ENCODE data around the gene CHST14.

Gene CHST14

DNA sequence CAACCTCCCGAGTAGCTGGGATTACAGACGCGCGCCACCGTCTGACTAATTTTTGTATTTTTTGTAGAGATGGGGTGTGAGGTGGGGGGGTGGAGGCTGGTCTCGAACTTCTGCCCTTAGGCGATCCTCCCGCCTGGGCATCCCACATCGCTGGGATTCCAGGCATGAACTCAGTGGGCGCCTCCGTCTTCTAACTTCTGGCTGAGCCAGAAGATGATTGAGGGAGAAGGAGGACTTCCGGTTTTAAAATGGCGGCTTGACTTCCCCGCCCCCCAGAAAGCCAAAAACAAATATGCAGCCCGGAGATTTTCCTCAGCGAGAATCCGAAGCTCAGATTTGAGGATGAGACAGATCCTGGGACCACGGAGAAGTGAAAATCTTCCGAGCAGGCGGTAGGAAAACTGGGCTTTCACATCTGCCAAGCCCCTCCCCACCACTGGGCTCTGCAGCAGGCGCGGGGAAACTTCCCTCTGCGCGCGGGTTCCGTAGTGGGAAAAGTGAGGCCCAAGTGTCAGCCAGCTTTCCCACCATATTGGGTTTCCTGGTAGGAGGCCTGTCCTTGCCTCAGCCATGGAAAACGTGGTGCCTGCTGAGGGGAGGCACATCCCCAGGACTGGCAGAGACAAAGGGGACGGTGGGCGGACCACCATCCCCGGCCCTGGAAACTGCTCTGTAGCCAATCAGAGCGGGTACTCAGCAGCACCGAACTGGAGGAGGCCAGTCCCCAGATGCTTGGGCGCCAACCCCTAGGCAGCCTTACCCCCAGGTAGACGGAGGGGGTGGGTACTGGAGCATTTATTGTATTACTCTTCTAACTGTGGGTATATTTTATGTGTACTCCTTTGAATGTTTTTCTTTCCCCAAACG lies 17.3 kb downstream of the CHST14 start:
- no peak for DNase-seq (ENCODE audit: low read depth in 1 of 2, low spot score in 1 of 2)

DNA sequence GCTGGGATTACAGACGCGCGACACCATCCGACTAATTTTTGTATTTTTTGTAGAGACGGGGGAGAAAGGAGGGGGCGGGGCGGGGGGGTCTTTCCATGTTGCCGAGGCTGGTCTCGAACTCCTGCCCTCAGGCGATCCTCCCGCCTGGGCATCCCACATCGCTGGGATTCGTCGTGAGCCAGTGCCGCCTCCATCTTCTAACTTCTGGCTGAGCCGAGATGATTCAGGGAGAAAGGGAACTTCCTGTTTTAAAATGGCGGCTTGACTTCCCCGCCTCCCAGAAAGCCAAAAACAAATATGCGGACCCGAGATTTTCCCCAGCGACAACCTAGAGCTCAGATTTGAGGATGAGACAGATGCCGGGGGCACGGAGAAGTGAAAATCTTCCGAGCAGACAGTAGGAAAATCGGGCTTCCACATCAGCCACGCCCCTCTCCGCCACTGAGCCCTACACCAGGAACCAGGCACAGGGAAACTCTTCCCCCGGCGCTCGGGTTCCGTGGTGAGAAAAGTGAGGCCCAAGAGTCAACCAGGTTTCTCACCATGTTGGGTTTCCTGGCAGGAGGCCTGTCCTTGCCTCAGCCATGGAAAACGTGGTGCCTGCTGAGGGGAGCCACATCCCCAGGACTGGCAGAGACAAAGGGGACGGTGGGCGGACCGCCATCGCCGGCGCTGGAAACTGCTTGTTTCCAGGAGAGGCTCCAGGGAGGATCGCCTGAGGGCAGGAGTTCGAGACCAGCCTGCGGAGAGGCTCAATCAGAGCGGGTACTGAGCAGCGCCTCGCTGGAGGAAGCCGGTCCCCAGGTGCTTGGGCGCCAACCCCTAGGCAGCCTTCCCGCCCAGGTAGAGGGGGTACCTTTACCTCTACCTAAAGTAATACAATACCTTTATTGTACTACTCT lies 18.7 kb downstream of the CHST14 start:
- DNase-seq (ENCODE audit: low read depth in 1 of 2, low spot score in 1 of 2) = no peak

DNA sequence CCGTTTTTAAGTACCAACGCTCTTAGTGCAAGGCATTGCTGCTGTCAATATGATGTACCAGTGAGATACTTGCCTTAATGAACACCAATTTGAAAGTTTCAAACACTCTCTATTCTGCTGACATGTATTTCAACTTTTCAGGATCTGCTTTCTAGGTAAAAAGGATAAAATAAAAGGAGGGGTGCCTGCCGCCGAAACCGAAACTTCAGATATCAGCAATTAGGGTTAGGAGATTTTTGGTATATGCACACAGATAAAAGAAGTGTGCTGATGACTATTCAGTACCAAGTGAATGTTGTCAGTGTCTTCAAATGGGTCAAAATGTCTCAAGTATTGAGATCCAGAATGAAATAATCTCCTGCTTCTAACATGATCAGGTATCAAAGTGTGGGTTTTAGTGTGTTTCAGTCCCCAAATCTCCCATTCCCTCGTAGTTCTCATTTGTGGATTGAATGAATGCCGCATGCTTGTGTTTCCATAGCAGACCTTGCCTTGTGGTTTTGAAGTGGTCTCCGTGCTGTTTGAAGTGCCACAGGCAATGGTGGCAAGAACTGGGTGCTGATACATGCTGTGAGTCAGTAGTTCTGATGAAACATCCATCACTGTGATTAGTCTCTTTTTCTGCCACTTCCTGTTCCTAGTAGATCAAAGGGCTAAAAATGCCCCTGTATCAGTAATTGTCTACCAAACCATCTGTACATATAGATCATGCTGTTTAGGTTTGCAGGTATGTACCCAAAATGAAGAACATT lies 22.5 kb downstream of the CHST14 start:
- DNase-seq (ENCODE audit: low read depth in 1 of 2, low spot score in 1 of 2) = no peak

DNA sequence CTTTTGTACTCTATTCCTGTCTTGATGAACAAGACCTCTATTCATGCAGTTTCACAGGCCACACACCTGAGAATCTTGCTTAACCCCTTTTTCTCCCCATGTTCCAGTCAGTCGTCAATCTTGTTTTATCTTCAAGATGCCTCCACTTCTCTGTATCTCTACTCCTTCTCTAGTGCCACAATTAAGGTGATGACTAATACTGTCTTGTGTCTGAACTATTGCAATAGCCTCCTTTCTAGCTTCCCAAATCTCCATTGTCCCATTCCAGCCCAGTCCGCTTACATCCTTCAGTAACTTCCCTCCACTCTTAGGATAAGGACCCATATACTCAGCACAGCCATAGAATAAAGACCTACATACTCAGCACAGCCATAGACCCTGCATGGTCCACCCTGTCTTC lies 24.7 kb downstream of the CHST14 start:
- no peak for DNase-seq (ENCODE audit: low read depth in 1 of 2, low spot score in 1 of 2)

DNA sequence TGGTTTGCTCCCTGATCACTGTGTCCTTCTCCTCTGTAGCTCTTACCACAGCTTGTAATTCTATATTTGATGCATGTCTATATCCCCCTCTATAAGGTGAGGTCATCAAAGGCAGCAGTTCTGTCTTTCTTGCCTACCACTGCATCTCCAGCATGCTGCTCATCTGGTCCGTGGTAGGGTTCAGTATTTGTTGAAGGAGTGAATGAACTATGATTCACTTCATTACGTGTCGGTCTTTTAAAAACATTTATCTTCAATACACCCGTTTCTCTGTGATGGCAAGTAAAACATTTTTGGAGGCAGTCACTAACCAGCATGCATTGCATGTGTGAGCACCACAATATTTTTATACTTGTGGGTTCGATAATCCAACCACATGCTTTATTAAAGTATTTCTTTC lies 27.6 kb downstream of the CHST14 start:
- no peak for DNase-seq (ENCODE audit: low read depth in 1 of 2, low spot score in 1 of 2)

DNA sequence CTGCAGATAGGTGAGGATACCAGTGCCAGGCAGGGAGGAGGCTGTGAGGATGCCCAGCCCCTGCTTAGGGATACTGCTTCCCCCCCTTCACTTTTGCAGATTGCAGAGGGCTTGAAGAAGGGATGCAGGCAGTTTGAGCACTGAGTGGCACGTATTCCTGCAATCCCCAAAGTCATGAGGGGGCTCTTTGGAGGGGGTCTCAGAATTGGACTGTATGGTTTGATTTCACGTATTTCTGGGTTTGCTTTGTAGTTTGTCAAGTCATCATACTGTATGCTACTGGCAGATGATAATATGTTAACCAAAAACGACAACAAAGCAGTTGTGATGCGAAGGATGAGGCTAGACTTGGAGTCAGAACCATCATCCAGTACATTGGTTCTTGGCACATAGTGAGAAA lies 28.1 kb downstream of the CHST14 start:
- no peak for DNase-seq (ENCODE audit: low read depth in 1 of 2, low spot score in 1 of 2)

DNA sequence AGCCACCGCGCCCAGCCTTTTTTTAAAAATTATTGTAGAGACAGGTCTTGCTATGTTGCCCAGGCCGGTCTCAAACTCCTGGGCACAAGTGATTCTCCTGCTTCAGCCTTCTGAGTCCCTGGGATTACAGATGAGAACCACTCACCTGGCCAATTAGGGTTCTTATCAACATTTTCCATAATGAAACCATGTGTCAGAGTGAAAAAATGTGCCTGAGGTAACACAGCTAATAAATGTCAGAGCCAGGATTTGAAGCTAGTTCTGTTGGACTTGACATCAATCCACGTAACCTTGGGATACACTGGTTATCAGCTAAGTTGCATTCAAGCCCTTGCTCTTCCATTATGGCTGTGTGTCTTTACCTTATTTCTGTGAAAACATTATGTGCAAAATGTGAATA lies 29.1 kb downstream of the CHST14 start:
- DNase-seq (ENCODE audit: low read depth in 1 of 2, low spot score in 1 of 2) = no peak

DNA sequence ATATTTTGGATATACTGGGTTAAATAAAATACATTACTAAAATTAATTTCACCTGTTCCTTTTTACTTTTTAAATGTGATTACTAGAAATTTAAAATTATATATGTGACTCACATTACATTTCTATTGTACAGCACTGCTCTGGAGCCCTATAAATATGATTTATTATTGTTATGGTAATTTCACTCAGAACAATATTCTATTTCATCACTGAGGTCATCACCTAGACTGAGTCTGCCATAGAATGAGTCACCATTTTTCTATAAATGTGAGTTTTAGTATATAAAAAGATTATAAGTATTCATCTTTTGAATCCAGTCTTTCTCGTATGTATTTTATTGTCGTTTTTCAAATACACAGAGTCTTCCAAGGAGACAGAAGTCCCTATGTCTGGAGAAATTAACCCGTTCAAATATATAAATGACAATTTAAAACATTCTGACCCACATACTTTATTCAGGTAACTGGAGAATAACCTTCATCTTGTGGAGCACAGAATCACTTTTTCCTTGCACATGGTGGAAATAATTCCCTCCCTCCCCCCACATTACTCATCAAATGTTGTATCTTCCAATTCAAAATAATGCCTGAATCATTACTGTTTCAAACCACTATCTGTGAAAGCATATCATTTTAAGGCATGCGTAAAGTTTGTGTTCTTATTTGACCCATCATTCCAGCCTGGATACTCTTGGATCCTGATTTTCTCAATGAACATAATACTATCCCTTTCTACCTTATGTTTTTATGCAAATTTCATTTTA lies 30.0 kb downstream of the CHST14 start:
- DNase-seq (ENCODE audit: low read depth in 1 of 2, low spot score in 1 of 2) = no peak

DNA sequence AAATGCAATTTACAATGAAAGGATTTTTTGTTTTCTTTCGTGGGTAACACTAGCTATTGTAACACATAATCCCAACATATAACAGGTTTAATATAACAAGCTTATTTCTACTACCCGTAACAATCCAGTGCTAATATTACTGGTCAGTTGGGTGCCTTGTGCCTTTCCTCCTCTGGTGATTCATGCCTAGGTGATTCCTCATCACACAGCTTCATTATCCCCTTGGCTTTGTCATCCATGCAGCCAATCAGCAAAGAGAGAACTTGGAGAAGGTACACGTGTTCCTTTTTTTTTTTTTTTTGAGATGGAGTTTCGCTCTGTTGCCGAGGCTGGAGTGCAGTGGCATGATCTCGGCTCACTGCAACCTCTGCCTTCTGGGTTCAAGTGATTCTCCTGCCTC lies 30.7 kb downstream of the CHST14 start:
- DNase-seq (ENCODE audit: low read depth in 1 of 2, low spot score in 1 of 2) = no peak

DNA sequence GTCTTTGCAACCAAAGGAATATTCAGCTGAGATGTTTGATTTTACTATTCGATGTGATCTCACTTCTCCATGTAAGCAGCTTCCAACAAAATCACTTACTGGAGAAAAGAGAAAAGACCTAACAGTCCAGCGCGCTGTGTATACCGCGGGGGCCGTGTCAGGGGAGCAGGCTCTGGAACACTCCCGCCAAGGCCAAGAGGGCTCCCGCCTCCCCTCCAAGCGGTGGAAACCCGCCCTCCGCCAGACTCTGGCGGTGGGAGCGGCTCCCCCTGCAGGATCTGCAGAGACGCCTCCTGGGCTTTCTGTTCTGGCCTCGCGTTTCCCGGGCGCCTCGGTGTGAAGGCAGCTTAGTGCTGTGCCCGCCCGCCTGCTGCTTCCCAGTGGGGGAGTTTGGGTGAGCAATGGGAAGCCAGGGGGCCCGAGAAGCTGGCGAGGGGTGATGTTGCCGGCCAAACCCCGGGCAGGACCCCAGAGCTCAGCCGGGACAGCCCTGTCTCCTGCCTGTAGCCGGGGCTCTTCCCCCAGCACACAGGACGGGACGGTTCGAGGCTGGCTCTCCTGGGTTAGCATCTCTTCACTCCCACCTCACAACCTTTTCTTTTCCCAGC lies 36.3 kb downstream of the CHST14 start:
- DNase-seq (ENCODE audit: low read depth in 1 of 2, low spot score in 1 of 2) = peak; percentile 40 to 55

DNA sequence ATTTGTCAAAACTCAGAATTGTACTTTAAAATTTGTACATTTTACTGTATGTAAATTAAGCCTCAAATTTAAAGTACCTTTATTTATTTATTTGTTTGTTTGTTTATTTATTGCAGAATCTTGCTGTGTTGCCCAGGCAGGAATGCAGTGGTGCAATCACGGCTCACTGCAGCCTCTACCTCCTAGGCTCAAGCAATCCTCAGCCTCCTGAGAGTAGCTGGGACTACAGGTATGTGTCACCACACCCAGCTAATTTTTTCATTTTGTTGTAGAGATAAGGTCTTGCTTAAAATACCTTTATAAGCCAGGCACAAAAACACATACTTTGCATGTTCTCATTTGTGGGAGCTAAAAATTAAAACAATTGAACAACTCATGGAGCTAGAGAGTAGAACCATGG lies 37.4 kb downstream of the CHST14 start:
- no peak for DNase-seq (ENCODE audit: low read depth in 1 of 2, low spot score in 1 of 2)

DNA sequence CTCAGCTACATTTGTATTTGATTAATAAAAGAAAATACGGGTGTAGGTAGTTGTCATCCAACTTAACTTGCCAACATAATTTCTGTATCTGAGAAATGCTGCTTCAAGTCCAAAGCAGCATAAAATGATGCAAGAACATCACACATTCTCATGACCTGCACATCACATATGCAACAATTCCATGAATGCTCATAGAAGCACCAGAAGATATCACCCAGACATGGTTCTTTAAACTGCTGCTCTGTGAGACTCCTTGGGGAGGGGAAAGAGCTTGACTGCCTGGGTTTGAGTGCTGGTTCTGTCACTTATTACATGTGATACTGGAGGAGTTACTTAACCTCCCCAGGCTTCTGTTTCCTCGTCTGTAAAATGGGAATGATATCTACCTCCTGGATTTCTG lies 39.4 kb downstream of the CHST14 start:
- DNase-seq (ENCODE audit: low read depth in 1 of 2, low spot score in 1 of 2) = no peak

DNA sequence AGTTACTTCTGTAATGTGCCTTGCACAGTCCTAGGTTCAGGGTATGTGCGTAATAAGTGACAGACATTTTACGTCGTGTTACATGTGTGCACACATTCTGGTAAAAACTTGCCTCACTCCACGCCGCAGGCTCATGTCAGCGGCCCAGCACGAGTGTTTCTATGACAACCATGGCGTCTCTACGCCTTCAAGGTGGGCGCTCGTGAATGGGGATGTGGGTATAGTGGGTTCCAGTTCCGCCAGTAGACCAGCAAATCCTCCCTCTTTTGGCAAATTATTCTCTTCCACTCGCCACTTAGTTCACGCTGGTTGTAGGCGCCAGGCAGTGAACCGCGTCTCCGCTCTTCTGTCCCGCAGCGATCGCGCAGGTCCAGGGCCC lies 40.3 kb downstream of the CHST14 start:
- no peak for DNase-seq (ENCODE audit: low read depth in 1 of 2, low spot score in 1 of 2)

DNA sequence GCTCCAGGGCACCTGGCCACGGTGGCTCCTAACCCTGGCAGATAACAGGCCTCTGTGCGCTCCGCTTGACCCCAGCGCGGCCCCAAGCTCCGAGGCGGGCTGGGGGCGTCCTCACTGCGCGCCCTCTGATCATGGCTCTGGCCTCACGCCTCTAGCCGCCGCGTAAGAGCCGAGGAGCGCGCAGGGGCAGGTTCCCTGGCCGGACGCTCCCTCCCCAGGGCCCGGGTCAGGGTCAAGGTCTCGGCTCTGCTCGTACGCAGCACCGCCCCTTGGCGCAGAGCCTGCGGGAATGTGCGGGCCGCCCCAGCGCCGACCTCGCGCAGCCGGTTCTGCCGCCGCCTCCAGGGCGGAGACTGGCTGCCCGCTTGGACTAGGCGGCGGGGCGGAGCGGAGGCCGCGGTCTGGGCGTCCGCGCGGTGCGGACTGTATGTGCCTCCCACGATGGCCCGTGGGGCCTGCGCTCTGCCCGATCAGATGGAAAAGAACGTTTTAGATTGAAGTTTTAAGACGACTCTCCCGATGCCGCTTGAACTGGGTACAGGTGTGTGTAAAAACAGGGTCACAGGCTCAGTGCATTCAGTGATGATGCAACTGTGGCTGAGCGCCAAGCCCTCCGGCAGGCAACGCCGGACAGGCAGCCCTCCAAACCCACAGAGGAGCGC lies 40.8 kb downstream of the CHST14 start:
- no peak for DNase-seq (ENCODE audit: low read depth in 1 of 2, low spot score in 1 of 2)

DNA sequence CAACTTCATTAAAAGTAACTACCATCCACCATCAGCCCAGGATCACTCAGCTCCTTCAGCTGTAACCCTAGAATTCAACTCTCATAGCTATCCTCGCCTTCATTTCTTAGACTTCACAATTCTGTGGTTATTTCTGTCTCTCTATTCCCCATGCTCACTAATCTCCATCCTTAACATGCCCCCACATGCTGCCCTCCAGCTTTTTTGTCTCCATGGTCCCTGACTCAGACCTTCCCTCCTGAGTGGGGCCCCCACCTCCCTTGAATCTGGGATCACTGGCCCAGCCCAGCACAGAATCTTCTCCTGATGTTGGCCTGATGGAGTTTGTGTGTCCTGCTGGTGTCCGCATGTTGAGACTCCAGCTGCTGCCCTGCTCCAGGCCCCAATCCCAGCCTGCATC lies 41.7 kb downstream of the CHST14 start:
- no peak for DNase-seq (ENCODE audit: low read depth in 1 of 2, low spot score in 1 of 2)

DNA sequence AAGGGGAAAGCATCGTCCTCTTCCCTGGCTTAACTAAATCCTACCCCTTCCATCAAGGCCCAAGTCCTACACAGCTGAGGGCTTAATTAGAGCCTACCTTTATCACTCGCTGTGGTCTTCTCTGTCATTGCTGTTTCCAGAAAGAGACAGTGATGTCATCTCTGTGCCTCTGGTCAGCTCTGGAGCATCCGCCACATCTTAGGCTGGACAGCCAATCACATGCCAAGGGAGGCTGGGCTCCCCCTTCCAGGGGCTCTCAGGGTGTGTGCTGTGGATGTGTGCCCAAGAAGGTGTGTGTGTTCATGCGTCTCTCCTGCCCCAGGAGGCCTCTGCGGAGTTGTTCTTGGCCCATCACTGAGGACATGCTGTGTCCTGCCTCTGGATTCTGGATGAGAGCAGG lies 42.8 kb downstream of the CHST14 start:
- no peak for DNase-seq (ENCODE audit: low read depth in 1 of 2, low spot score in 1 of 2)

DNA sequence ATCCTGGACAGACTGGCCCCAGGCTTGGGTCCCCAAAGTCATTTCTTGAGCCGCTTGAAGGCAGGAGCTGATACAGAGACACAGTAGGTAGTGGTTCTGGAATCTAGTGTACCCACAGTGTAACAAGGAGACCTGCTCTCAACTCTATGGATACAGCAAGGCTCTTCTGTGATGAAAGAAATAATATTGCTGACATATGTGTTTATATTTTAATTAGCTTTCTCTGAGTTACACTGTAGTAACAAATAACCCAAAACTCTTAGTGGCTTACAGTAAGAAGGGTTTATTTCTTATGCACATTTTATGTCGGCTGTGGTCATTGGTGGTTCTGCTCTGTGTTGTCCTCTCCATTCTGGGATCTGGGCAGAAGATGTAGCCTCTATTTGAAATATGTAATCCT lies 45.5 kb downstream of the CHST14 start:
- no peak for DNase-seq (ENCODE audit: low read depth in 1 of 2, low spot score in 1 of 2)
